OCI-LY3 (cell line): ENCODE data around the gene FAM98B.

ENCODE experiments used
- H2AFZ ChIP-seq: fragments of 200-600, 300-600 bp; shearing (Covaris generic); 2 replicates; pipeline ENCODE4 v1.6.0; 2014; ENCODE audit warnings: antibody characterized with exemption, low read depth, low read length
- H3K27ac ChIP-seq: fragments of 200-600, 300-600 bp; sonication (generic); 2 replicates; pipeline ENCODE4 v1.5.1; 2014; ENCODE audit warnings: mild to moderate bottlenecking, low read length, moderate library complexity, mixed read lengths
- H3K27me3 ChIP-seq: fragments of 200-600, 300-600 bp; sonication (generic); 2 replicates; pipeline ENCODE4 v1.6.1; 2014; ENCODE audit warnings: low read depth, low read length, mixed read lengths
- H3K36me3 ChIP-seq: fragments of 200-600, 300-600 bp; sonication (generic); replicated peaks from 2 replicates; pipeline ENCODE3; 2014; ENCODE audit warnings: low read depth, low read length, mixed read lengths
- H3K4me1 ChIP-seq: fragments of 300-600, 200-600 bp; sonication (generic); 2 replicates; pipeline ENCODE4 v1.6.1; 2014; ENCODE audit warnings: low read length, mixed read lengths
- H3K4me2 ChIP-seq: fragments of 200-600, 300-600 bp; sonication (generic); 2 replicates; pipeline ENCODE4 v1.6.1; 2014; ENCODE audit warnings: low read length, mixed read lengths
- H3K4me3 ChIP-seq: fragments of 300-600, 200-600 bp; sonication (generic); 2 replicates; pipeline ENCODE4 v1.5.1; 2014; ENCODE audit warnings: antibody characterized with exemption, mild to moderate bottlenecking, low read length, moderate library complexity
- H3K79me2 ChIP-seq: fragments of 300-600, 200-600 bp; shearing (Covaris generic); 2 replicates; pipeline ENCODE4 v1.6.1; 2014; ENCODE audit warnings: mild to moderate bottlenecking, low read length, mixed read lengths
- H3K9ac ChIP-seq: fragments of 300-600, 200-600 bp; shearing (Covaris generic); 2 replicates; pipeline ENCODE4 v1.6.0; 2014; ENCODE audit warnings: mild to moderate bottlenecking, low read length, moderate library complexity
- H3K9me3 ChIP-seq: fragments of 200-600, 300-600 bp; shearing (Covaris generic); 2 replicates; pipeline ENCODE4 v1.6.1; 2014; ENCODE audit warnings: low read length, mixed read lengths; ENCODE audit not compliant: insufficient read depth
- H4K20me1 ChIP-seq: fragments of 200-600, 300-600 bp; sonication (generic); 2 replicates; pipeline ENCODE4 v1.6.1; 2016; ENCODE audit warnings: low read length, mixed read lengths; ENCODE audit not compliant: insufficient read depth
- EZH2phosphoT487 ChIP-seq: fragments of 200-600 bp; shearing (Covaris generic); IDR thresholded peaks from 2 replicates; pipeline ENCODE4 v1.6.1; 2018; ENCODE audit warnings: antibody characterized with exemption, mixed run types, low read depth
- TF ChIP-seq, protein P1 (sequence below): fragments of 200-600, 300-600 bp; sonication (generic); IDR thresholded peaks from 2 replicates; pipeline ENCODE4 v1.5.1; 2014; ENCODE audit warnings: antibody characterized with exemption, low read length, low read depth

Gene FAM98B

DNA sequence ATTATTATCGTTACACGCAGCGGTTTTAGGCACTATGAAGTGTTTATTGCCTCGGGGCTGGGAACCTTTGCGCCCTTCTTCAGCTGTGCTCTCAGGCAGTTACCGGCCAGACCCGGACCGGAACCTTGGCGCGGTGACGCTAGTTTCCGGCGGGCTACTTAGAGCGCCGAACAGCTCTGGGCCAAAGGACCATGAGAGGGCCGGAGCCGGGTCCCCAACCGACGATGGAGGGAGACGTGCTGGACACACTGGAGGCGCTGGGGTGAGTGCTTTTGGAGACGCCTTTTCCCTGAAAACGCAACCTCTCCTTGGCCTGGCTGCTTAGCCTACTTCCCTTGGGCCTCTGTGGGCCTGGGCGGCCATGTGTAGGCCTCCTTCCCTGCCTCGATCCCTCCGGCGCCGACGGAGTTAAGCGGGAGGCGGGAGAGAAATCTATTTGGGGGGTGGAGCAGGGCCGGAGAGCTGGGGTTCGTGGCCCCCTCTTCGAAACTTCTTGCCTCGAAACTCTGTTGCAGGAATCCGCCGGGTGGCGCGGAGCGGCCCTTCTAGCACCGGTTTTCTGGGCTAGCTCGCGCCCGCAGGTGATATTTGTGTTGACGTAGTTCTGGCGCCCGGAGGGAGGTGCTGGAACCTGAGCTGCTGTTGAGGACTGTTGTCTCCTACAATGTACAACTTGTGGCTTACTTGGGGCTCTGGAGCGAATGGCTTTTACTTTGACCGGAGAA, at the start of gene FAM98B:
Gene FAM98B (plus strand): TSS at position 157 of the 725 bp plus-strand sequence. CDS start 35 bp downstream, at position 192.
- TF ChIP-seq, protein P1, sequence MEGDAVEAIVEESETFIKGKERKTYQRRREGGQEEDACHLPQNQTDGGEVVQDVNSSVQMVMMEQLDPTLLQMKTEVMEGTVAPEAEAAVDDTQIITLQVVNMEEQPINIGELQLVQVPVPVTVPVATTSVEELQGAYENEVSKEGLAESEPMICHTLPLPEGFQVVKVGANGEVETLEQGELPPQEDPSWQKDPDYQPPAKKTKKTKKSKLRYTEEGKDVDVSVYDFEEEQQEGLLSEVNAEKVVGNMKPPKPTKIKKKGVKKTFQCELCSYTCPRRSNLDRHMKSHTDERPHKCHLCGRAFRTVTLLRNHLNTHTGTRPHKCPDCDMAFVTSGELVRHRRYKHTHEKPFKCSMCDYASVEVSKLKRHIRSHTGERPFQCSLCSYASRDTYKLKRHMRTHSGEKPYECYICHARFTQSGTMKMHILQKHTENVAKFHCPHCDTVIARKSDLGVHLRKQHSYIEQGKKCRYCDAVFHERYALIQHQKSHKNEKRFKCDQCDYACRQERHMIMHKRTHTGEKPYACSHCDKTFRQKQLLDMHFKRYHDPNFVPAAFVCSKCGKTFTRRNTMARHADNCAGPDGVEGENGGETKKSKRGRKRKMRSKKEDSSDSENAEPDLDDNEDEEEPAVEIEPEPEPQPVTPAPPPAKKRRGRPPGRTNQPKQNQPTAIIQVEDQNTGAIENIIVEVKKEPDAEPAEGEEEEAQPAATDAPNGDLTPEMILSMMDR: no peak; the same call in 1 of the 2 replicates
- no peak for TF ChIP-seq EZH2phosphoT487
- Histone ChIP-seq H3K4me2 (peak within 1 kb of the TSS; percentile 93), H4K20me1 (peaks cover 29% of the 10 kb centered on the region), H2AFZ (peak within 1 kb of the TSS; percentile 92), H3K27ac (peak within 1 kb of the TSS; percentile 69), H3K4me1 (peaks cover 33% of the 10 kb centered on the region), H3K36me3 (peaks cover 22% of the 10 kb centered on the region), H3K4me3 (peak within 1 kb of the TSS; percentile 93), H3K9me3 (no peaks in the 10 kb centered on the region), H3K79me2 (peaks cover 52% of the 10 kb centered on the region), H3K9ac (peak within 1 kb of the TSS; percentile 96), H3K27me3 (no peaks in the 10 kb centered on the region)

DNA sequence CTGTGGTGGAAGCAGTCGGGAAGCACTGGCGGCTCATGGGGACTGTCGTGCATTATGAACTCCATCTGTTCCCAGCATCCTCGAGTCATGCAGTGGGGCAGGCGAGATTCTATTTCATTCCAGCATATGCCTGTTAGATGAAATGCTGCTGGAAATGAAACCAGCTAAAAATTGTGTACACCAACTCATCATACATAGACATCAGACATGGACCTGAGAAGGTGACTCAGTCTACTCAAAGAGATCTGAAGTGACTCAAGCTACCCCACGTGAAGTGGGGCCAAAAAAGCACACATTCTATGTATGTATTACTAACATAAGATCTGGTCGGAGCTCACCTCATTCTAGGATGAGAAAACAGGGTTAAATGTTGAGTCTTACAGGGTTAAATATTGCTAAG, 47.5 kb upstream of the FAM98B start:
- Histone ChIP-seq H2AFZ (no peak overlapping the region), H3K4me2 (no peak overlapping the region)

DNA sequence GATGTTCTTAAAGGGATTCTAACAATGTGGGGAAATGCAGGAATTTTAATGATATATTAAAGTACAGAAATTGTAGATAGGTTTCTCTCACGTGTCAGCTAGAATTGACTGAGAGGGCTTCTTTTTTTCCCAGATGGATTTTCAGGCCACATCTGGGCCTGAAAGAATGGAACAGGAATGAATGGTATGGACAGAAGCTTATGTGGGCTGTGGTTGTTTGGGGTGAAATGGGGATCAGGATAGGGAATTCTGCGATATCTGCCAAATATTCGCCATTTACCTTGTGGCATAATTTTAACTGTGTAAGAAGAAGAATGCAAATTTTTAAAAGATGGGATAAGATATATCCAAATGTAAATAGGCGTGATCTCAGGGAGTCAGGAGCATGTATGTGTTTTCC, 45.4 kb upstream of the FAM98B start:
- no peak overlapping the region for H3K9ac ChIP-seq
- no peaks in the 10 kb centered on the region for H3K9me3 ChIP-seq
- no peak overlapping the region for H2AFZ ChIP-seq
- H3K36me3 ChIP-seq: no peaks in the 10 kb centered on the region
- H3K4me2 ChIP-seq: no peak overlapping the region
- no peak overlapping the region for H3K27ac ChIP-seq
- H3K4me1 ChIP-seq: no peaks in the 10 kb centered on the region; the same call in 1 of the 2 replicates
- H3K4me3 ChIP-seq: no peak overlapping the region
- no peaks in the 10 kb centered on the region for H4K20me1 ChIP-seq
- TF ChIP-seq, protein P1: no peak
- peaks cover 3% of the 10 kb centered on the region; the same call in 1 of the 2 replicates for H3K27me3 ChIP-seq
- no peaks in the 10 kb centered on the region for H3K79me2 ChIP-seq

More for the DNA sequence above, 47.5 kb upstream of the FAM98B start:
- no peak overlapping the region for H3K4me3 ChIP-seq
- H3K9ac ChIP-seq: no peak overlapping the region
- H3K27ac ChIP-seq: no peak overlapping the region
- TF ChIP-seq, protein P1: no peak
- TF ChIP-seq EZH2phosphoT487: no peak
- no peaks in the 10 kb centered on the region for H4K20me1 ChIP-seq
- H3K9me3 ChIP-seq: no peaks in the 10 kb centered on the region
- H3K79me2 ChIP-seq: no peaks in the 10 kb centered on the region
- peaks cover 3% of the 10 kb centered on the region; the same call in 1 of the 2 replicates for H3K27me3 ChIP-seq
- H3K36me3 ChIP-seq: no peaks in the 10 kb centered on the region
- H3K4me1 ChIP-seq: no peaks in the 10 kb centered on the region; the same call in 1 of the 2 replicates

DNA sequence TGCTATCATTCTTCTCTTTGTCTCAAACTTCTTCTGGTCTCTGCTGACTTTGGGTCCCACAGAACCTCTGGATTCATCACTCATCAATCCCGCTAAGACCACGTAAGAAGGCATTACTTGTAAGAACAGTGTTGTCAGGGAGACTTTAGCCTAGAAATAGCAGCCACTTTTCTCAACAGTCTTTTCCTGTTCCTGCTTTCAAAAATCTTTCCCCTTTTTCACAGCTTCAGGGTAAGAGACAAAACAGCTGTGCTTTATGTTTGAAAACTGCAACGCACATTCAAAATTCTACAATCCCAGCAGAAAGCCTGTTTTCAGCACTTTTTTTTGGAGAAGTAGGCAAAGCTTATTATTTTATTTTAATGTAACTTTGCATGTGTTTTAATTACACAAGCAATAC, 42.0 kb upstream of the FAM98B start:
- Histone ChIP-seq H3K9ac (no peak overlapping the region), H3K4me3 (no peak overlapping the region), H3K27ac (no peak overlapping the region), H3K79me2 (no peaks in the 10 kb centered on the region), H4K20me1 (no peaks in the 10 kb centered on the region), H3K4me1 (no peaks in the 10 kb centered on the region; the same call in 1 of the 2 replicates), H3K36me3 (no peaks in the 10 kb centered on the region), H2AFZ (no peak overlapping the region), H3K4me2 (no peak overlapping the region), H3K27me3 (peaks cover 3% of the 10 kb centered on the region; the same call in 1 of the 2 replicates), H3K9me3 (no peaks in the 10 kb centered on the region)
- TF ChIP-seq, protein P1: no peak
